Ectodermal cell (in vitro differentiated cells): ENCODE data around the gene GABPB2.

Source experiments
- H3K27ac ChIP-seq: 2 replicates; pipeline ENCODE4 v1.7.0; 2013; ENCODE audit warnings: mild to moderate bottlenecking, low read depth, low read length; ENCODE audit not compliant: insufficient read depth, poor library complexity, severe bottlenecking
- H3K27me3 ChIP-seq: 2 replicates; pipeline ENCODE4 v1.7.0; 2013; ENCODE audit warnings: mild to moderate bottlenecking, low read length; ENCODE audit not compliant: insufficient read depth, control insufficient read depth, poor library complexity, severe bottlenecking
- H3K36me3 ChIP-seq: one replicate; pipeline ENCODE4 v1.7.0; 2013; ENCODE audit warnings: low read length; ENCODE audit not compliant: control insufficient read depth, insufficient read depth
- H3K4me1 ChIP-seq: one replicate; pipeline ENCODE4 v1.7.0; 2013; ENCODE audit warnings: low read length; ENCODE audit not compliant: control insufficient read depth, insufficient read depth
- H3K4me3 ChIP-seq: 2 replicates; pipeline ENCODE4 v1.7.0; 2013; ENCODE audit warnings: low read depth, low read length, control low read depth; ENCODE audit not compliant: insufficient read depth
- H3K9me3 ChIP-seq: 2 replicates; pipeline ENCODE4 v1.7.0; 2013; ENCODE audit warnings: mild to moderate bottlenecking, low read length, moderate library complexity; ENCODE audit not compliant: control insufficient read depth
- WGBS, 2 experiments: methylation state at CpG; one replicate each; pipeline ENCODE4 v1.1.7; 2013; ENCODE audit warnings: missing lambda C conversion rate in 2 of 2; 5-methylcytosine and 5-hydroxymethylcytosine counted together

The GABPB2 gene

GRCh38 chr1:151143986-151144385 is 73.4 kb downstream of the GABPB2 start:
- Histone ChIP-seq H3K36me3 (no peaks in the 10 kb centered on the region), H3K9me3 (no peaks in the 10 kb centered on the region), H3K4me1 (peaks cover 14% of the 10 kb centered on the region), H3K27me3 (peaks cover 23% of the 10 kb centered on the region), H3K27ac (no peak overlapping the region), H3K4me3 (no peak overlapping the region)
- 21 to 37% methylated on average over 4 to 5 of the region's 5 CpGs for WGBS, 2 experiments

GRCh38 chr1:151144474-151145303 is 74.1 kb downstream of the GABPB2 start:
- Histone ChIP-seq H3K4me1 (peaks cover 14% of the 10 kb centered on the region), H3K36me3 (no peaks in the 10 kb centered on the region), H3K27me3 (peaks cover 23% of the 10 kb centered on the region), H3K4me3 (peak overlapping the region; percentile 88), H3K9me3 (no peaks in the 10 kb centered on the region), H3K27ac (no peak overlapping the region)
- 56 to 59% methylated on average over 7 of the region's 7 CpGs for WGBS, 2 experiments

DNA sequence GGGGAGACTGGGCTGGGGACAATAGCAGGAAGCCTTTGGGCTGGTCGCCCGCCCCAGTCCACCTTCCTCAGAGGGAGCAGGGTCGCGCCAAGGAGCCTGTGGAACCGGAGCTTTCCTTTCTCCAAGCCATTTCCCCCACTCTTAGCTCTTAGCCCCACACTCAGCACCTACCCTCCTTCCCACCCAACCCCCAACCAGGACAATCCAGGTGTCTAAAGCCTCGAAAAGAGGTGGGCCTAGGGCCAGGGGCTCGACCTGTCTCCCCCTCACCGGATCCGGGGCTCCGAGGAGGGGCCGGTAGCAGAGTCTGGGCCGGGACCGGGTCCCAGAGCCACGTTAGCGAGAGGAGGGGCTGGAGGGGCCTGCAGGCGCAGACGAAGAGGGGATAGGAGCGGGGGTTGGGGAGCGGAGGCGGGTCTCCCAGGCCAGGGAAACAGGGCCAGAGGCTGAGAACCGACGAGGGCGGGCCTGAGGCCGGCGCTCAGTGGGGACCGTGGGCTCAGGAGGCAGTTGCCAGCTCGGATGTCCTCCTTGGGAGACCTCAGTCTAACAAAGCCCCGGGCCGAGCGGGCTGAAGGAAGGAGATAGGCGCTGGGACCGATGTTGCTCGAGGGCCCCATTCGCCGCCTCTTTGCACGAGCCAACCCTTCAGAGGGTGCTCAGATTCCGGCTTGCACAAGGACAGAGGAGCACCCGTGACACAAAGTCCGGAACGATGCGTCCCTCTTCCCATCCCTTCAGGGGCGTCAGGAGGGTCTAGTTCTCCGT is 74.9 kb downstream of the GABPB2 start:
- WGBS, 2 experiments = 7% methylated on average over 43 of the region's 43 CpGs
- Histone ChIP-seq H3K4me3 (peak overlapping the region; percentile 88), H3K4me1 (peaks cover 14% of the 10 kb centered on the region), H3K27me3 (peaks cover 23% of the 10 kb centered on the region), H3K27ac (no peak overlapping the region), H3K36me3 (no peaks in the 10 kb centered on the region), H3K9me3 (no peaks in the 10 kb centered on the region)

GRCh38 chr1:151146072-151146411 is 75.5 kb downstream of the GABPB2 start:
- Histone ChIP-seq H3K4me1 (peaks cover 14% of the 10 kb centered on the region), H3K4me3 (peak overlapping the region; percentile 88), H3K36me3 (no peaks in the 10 kb centered on the region), H3K27ac (no peak overlapping the region), H3K9me3 (no peaks in the 10 kb centered on the region), H3K27me3 (peaks cover 23% of the 10 kb centered on the region)
- 1% methylated on average over 26 of the region's 26 CpGs for WGBS, 2 experiments

GRCh38 chr1:151146412-151147131 is 76.0 kb downstream of the GABPB2 start, which contains the start of gene SEMA6C:
TSS of gene SEMA6C (minus strand) at chr1:151146631. CDS start at chr1:151142621, 4,010 bp downstream.
- no peak within 1 kb of the TSS for H3K27ac ChIP-seq

DNA sequence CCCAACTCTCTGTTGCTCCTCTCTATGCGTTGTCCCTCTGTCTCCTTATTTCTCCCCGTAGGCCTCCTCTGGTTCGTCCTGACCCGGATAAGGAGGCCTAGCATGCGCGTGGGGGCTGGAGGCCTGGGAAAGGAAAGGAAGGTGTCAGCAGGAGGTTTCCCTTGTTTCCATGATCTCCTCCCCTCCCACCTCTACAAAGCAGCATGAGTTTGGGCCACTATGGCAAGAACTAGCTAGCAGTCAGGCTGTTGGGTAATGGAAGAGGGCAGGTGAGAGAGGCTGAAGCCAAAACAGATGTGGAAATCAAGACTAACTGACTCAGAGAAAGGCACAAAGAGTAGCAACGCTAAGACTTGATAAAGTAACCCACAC is 76.6 kb downstream of the GABPB2 start:
- Histone ChIP-seq H3K36me3 (no peaks in the 10 kb centered on the region), H3K4me1 (peaks cover 14% of the 10 kb centered on the region), H3K27ac (no peak overlapping the region), H3K9me3 (no peaks in the 10 kb centered on the region), H3K4me3 (peak overlapping the region; percentile 88), H3K27me3 (peaks cover 23% of the 10 kb centered on the region)
- WGBS, 2 experiments = 4 to 7% methylated on average over 6 to 7 of the region's 7 CpGs

More at GRCh38 chr1:151146412-151147131, 76.0 kb downstream of the GABPB2 start, which contains the start of gene SEMA6C:
- Histone ChIP-seq H3K4me1 (peaks cover 14% of the 10 kb centered on the region), H3K27me3 (peaks cover 23% of the 10 kb centered on the region), H3K36me3 (no peaks in the 10 kb centered on the region), H3K9me3 (no peaks in the 10 kb centered on the region), H3K4me3 (peak within 1 kb of the TSS; percentile 88)
- WGBS, 2 experiments = 0 to 1% methylated on average over 61 of the region's 61 CpGs

DNA sequence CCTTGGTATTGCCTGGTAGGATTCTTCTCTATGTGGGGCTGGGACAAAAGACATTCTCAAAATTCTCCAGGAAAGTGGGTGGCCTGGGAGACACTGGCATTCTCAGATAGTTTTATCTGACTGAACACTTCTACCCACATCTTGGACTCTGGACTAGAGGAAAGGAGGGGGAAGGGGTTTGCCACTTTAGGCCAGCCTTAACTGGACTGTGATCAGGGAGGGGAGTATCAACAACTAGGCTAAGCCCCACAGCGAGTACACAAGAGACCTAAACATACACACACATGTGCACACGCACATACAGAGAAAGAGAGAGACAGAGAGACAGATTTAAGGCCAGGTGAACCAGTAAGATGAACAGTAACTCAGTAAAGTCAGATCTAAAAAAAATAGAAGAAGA is 77.1 kb downstream of the GABPB2 start:
- H3K4me1 ChIP-seq = peaks cover 14% of the 10 kb centered on the region
- no peaks in the 10 kb centered on the region for H3K36me3 ChIP-seq
- no peak overlapping the region for H3K27ac ChIP-seq
- WGBS, 2 experiments = 91% methylated on average over 1 of the region's 2 CpGs; no CpG with 5 or more reads in 1 of the 2 experiments
- H3K9me3 ChIP-seq = no peaks in the 10 kb centered on the region
- H3K4me3 ChIP-seq = no peak overlapping the region
- peaks cover 23% of the 10 kb centered on the region for H3K27me3 ChIP-seq

DNA sequence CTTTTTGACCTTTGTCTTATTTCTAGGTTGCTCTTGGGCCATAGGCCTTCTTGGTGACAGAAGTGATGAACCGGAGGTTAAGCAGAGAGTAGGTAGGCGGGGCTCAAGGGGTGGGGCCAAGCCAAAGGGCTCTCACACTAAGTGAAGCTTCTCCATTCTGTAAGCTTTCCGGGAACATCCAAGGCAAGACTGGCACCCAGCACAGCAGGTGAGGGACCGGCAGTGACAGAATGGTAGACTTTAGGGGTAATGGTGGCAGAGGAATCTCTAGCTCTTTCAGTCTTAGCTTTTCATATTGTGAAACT is 85.9 kb downstream of the GABPB2 start, which contains the start of gene TNFAIP8L2:
Gene TNFAIP8L2 (plus strand): TSS at position 135 of the 305 bp plus-strand sequence. CDS start 2,049 bp downstream, outside the sequence.
- H3K36me3 ChIP-seq = peaks cover 10% of the 10 kb centered on the region
- H3K4me3 ChIP-seq = no peak within 1 kb of the TSS
- no peaks in the 10 kb centered on the region for H3K4me1 ChIP-seq
- no peaks in the 10 kb centered on the region for H3K27me3 ChIP-seq
- WGBS, 2 experiments = 64 to 67% methylated on average over 4 of the region's 4 CpGs
- no peak within 1 kb of the TSS for H3K27ac ChIP-seq
- H3K9me3 ChIP-seq = no peaks in the 10 kb centered on the region

GRCh38 chr1:151157067-151157531 is 86.5 kb downstream of the GABPB2 start:
- no peaks in the 10 kb centered on the region for H3K4me1 ChIP-seq
- no peaks in the 10 kb centered on the region for H3K27me3 ChIP-seq
- 92 to 93% methylated on average over 6 of the region's 6 CpGs for WGBS, 2 experiments
- H3K4me3 ChIP-seq = no peak overlapping the region
- H3K27ac ChIP-seq = no peak overlapping the region
- H3K9me3 ChIP-seq = no peaks in the 10 kb centered on the region
- peaks cover 15% of the 10 kb centered on the region for H3K36me3 ChIP-seq
